Kidney (tissue), 14 donors: ENCODE data around the gene SLC50A1. TPM values are rescaled to one million over a fixed set of nuclear protein-coding genes. Genes with fewer than 3 reads are reported as not detected.
"Not testable (repeated sequence)": the region's sequence is repeated elsewhere in the genome, so short reads cannot be mapped to it uniquely, and the experiment has no call there.

Experiments used
- DNase-seq, 5 donors: peaks; one replicate each; pipeline ENCODE4 v3.0.0-alpha.2; 2013 to 2020
- FAIRE-seq: peaks from 2 replicates; lab custom pipeline; 2012; peaks lifted over from hg19 to GRCh38; lab: Jason Lieb, UNC
- H3K27ac ChIP-seq, 2 donors: one replicate each; pipeline ENCODE4 v1.7.0; 2013; ENCODE audit warnings: low read depth in 2 of 2, low read length in 2 of 2, inconsistent platforms in 1 of 2
- H3K27me3 ChIP-seq: one replicate; pipeline ENCODE4 v1.7.1; 2013; ENCODE audit warnings: low read length, inconsistent platforms; ENCODE audit not compliant: control insufficient read depth, insufficient read depth
- H3K36me3 ChIP-seq, 3 donors: one replicate each; pipeline versions ENCODE4 v1.7.0 to v1.7.1; 2013; ENCODE audit warnings: low read length in 3 of 3, control low read depth in 1 of 3, inconsistent platforms in 1 of 3; ENCODE audit not compliant: insufficient read depth in 3 of 3, control insufficient read depth in 2 of 3
- H3K4me1 ChIP-seq, 3 donors: one replicate each; pipeline versions ENCODE4 v1.7.0 to v1.7.1; 2013; ENCODE audit warnings: low read length in 3 of 3, inconsistent platforms in 1 of 3, low read depth in 1 of 3; ENCODE audit not compliant: control insufficient read depth in 2 of 3, insufficient read depth in 2 of 3
- H3K4me3 ChIP-seq, 3 donors: one replicate each; pipeline versions ENCODE4 v1.7.0 to v1.8.1; 2013; ENCODE audit warnings: low read length in 3 of 3, control low read depth in 1 of 3, inconsistent platforms in 1 of 3
- H3K9ac ChIP-seq, 3 donors: one replicate each; pipeline versions ENCODE4 v1.7.0 to v1.7.1; 2013; ENCODE audit warnings: low read length in 3 of 3, control low read depth in 1 of 3, inconsistent platforms in 1 of 3
- H3K9me3 ChIP-seq, 3 donors: one replicate each; pipeline versions ENCODE4 v1.7.0 to v1.7.1; 2013; ENCODE audit warnings: low read length in 3 of 3, control low read depth in 1 of 3, inconsistent platforms in 1 of 3; ENCODE audit not compliant: control insufficient read depth in 2 of 3, insufficient read depth in 1 of 3
- intact Hi-C: fragments of 100-400 bp; cut with DNase I; formaldehyde crosslinking; loops from one replicate; pipeline ENCODE4 v1.11.1; 2022
- polyA plus RNA-seq: library from polyadenylated mRNA; stranded (reverse); fragments of 350-450 nt; fragmentation: Illumina TruSeq; extraction: RNeasy Lipid Tissue Mini Kit (QIAGEN cat#74804); gene quantifications from one replicate; pipeline ENCODE4 v1.2.3, GENCODE V29; 2014; ENCODE audit warnings: low read depth, low replicate concordance; ENCODE audit not compliant: insufficient read depth
- total RNA-seq: library from RNA; stranded (reverse); fragmentation: NEBNext Ultra II Directional; extraction: Animal tissue kit (Norgen Biotek cat#: 25700); gene quantifications from one replicate; pipeline ENCODE4 v1.2.1, GENCODE V29; 2021
- TF ChIP-seq, protein P1 (sequence below): IDR thresholded peaks from 3 replicates; pipeline ENCODE4 v1.5.1; 2012; ENCODE audit warnings: mild to moderate bottlenecking, moderate library complexity, borderline replicate concordance; ENCODE audit not compliant: insufficient read depth; ENCODE audit errors: extremely low read depth
- donor health status: control.
- donor health status: control.
- donor health status: control.
- donor health status: control.
- donor health status: control.
- donor health status: DM: yes; HTN: yes; CAD: no.
- donor health status: Normal renal cell carcinoma (clear cell type).

Gene SLC50A1
- total and polyA plus RNA-seq, 2 donors from 2014 or later = 34.8 to 61.8 TPM

DNA sequence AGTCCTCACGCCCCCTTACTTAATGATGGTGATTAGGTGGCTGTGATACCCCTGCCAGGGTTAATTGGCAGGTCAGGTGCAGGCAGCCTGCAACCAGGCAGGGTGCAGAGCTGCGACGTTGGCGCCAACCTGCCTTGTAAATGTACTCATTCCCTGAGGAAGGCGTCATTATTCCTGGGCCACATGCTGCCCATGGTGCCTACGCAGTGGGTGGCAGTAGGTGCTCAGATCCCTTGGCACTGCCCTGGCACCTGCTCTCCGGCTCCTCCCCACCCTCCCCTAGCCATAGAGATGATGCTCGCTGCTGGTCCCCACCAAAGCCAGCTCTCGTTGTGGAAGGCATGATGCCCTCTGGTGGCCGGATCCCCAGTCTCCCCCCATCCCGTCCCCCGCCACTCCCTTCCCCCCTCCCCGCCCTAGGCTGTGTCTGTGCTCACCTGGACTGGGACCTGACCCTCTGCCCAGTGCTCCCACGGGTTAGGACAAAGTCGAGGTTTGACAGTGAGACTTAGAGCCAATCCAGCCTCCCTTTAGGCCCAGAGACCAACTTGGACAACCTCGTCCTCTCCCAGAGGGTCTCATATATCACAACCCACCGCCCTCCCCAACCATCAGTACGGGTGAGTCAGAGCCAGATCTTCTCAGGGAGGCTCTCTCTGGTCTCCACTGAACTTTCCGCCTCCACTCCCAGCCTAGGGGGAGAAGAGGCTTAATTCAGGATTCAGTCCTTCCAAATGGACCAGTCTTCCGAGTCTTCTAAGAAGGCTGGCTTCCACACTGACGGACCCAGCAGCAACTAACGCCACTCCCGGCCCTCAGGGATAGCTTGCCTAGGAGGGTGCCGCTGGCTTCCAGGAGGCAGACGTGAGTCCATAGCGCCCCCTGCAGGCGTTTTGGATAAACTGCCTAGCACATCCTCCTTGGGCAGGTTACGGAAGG, 31.8 kb downstream of the SLC50A1 start:
- intact Hi-C loops = loop anchor here (5.0 kb wide), 1 partner anchor 75 kb away; no protein-coding TSS in a partner anchor
- H3K4me3 ChIP-seq = no peak overlapping the region
- H3K4me1 ChIP-seq = peaks cover 0 to 14% (median 7%) of the 10 kb centered on the region in 3 donors
- DNase-seq = peak; percentile 89 to 95 (median 93)
- H3K9ac ChIP-seq = no peak overlapping the region
- peak overlapping the region; percentile 2 to 47 for H3K27ac ChIP-seq
- no peaks in the 10 kb centered on the region for H3K9me3 ChIP-seq
- FAIRE-seq = no peak
- peaks cover 4 to 15% (median 10%) of the 10 kb centered on the region in 3 donors for H3K36me3 ChIP-seq
- TF ChIP-seq, protein P1, sequence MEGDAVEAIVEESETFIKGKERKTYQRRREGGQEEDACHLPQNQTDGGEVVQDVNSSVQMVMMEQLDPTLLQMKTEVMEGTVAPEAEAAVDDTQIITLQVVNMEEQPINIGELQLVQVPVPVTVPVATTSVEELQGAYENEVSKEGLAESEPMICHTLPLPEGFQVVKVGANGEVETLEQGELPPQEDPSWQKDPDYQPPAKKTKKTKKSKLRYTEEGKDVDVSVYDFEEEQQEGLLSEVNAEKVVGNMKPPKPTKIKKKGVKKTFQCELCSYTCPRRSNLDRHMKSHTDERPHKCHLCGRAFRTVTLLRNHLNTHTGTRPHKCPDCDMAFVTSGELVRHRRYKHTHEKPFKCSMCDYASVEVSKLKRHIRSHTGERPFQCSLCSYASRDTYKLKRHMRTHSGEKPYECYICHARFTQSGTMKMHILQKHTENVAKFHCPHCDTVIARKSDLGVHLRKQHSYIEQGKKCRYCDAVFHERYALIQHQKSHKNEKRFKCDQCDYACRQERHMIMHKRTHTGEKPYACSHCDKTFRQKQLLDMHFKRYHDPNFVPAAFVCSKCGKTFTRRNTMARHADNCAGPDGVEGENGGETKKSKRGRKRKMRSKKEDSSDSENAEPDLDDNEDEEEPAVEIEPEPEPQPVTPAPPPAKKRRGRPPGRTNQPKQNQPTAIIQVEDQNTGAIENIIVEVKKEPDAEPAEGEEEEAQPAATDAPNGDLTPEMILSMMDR = peak; percentile 92
- H3K27me3 ChIP-seq = no peaks in the 10 kb centered on the region

DNA sequence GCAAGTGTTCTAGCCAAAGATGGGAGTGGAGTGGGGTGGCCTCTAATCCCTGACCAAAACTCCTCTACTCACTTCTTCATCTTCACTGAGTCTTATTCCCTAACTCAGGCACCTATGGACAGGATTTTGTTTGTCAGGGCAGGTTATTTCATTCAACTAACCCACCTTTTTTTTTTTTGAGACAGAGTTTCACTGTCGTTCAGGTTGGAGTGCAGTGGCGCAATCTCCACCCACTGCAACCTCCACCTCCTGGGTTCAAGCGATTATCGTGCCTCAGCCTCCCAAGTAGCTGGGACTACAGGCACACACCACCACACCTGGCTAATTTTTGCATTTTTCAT, 32.4 kb downstream of the SLC50A1 start:
- Histone ChIP-seq H3K36me3 (peaks cover 4 to 15% (median 10%) of the 10 kb centered on the region in 3 donors), H3K4me1 (peaks cover 0 to 17% (median 7%) of the 10 kb centered on the region in 3 donors)
- intact Hi-C loops = loop anchor here (5.0 kb wide), 1 partner anchor 76 kb away; no protein-coding TSS in a partner anchor
- not testable (repeated sequence) for H3K9me3 ChIP-seq, FAIRE-seq, H3K27ac ChIP-seq, H3K4me3 ChIP-seq, DNase-seq, H3K9ac ChIP-seq, H3K27me3 ChIP-seq

DNA sequence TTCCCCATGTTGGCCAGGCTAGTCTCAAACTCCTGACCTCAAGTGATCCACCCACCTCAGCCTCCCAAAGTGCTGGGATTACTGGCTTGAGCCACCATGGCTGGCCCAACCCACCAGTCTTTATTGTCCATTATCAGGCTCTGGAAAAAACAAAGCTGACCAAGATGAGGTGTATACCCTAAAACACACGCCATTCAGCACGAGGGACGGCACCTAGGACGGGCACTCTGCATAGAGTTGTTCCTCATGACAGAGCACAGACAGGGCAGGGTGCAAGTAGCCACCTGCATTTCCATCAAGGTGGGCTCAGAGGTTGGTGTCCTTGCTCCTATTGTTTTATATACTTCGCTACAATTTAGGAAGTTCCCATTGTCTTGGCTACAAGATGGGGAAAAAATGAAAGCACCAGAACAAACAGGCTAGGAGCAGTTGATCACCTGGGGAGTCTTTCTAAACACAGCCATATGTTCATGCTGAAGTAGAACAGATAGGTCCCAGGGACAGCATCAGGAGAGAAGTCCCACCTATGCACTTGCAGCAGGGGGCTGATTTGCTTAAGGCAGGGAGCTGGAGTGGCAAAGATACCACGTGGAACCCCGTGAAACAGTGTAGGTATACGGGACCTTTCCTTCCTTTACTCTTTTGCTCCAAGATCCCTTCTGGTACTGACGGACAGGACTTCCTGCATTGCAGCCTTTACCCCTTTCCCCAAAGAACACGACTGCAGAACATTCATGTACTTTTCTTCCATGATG, 33.0 kb downstream of the SLC50A1 start:
- no peak overlapping the region for H3K9ac ChIP-seq
- FAIRE-seq (no peak), DNase-seq (peak in 1 of 5 donors; percentile 30)
- TF ChIP-seq, protein P1 = no peak
- peaks cover 0 to 17% (median 7%) of the 10 kb centered on the region in 3 donors for H3K4me1 ChIP-seq
- peaks cover 4 to 15% (median 10%) of the 10 kb centered on the region in 3 donors for H3K36me3 ChIP-seq
- H3K9me3 ChIP-seq = no peaks in the 10 kb centered on the region
- intact Hi-C loops = loop anchor here (5.0 kb wide), 1 partner anchor 76 kb away; no protein-coding TSS in a partner anchor
- no peaks in the 10 kb centered on the region for H3K27me3 ChIP-seq
- H3K4me3 ChIP-seq = no peak overlapping the region
- no peak overlapping the region for H3K27ac ChIP-seq
